GM12875 (cell line): Measurements from ENCODE around the gene MSANTD2.
"Not testable (repeated sequence)": the region's sequence is repeated elsewhere in the genome, so short reads cannot be mapped to it uniquely, and the experiment has no call there.

Source experiments
- H3K4me3 ChIP-seq: one replicate; pipeline ENCODE4 v1.5.1; 2011; ENCODE audit warnings: low read depth, low read length, control low read depth
- TF ChIP-seq, protein P1 (sequence below): IDR thresholded peaks from 2 replicates; pipeline ENCODE4 v1.5.1; 2011; ENCODE audit warnings: low read depth, mild to moderate bottlenecking, control low read depth, inconsistent platforms, low read length, moderate library complexity, borderline replicate concordance; ENCODE audit not compliant: insufficient read depth

MSANTD2 gene

DNA sequence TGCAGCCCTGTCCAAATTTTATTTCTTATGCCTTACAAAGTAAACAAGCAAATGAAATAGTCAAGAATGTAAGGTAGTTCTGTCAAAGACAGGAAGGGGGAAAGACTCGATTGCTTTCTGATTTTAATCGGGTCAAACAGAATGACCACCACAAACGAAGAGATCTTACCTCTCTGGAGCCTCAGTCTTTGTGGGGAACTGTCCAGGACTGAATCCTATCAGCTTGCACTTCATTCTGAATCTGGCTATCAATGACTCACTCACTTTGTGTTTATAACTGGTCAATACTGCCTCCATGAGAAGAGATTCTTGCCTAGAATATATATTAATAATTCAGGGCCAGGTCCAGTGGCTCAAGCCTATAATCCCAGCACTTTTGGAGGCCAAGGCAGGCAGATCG lies 17.2 kb downstream of the MSANTD2 start:
- TF ChIP-seq, protein P1, sequence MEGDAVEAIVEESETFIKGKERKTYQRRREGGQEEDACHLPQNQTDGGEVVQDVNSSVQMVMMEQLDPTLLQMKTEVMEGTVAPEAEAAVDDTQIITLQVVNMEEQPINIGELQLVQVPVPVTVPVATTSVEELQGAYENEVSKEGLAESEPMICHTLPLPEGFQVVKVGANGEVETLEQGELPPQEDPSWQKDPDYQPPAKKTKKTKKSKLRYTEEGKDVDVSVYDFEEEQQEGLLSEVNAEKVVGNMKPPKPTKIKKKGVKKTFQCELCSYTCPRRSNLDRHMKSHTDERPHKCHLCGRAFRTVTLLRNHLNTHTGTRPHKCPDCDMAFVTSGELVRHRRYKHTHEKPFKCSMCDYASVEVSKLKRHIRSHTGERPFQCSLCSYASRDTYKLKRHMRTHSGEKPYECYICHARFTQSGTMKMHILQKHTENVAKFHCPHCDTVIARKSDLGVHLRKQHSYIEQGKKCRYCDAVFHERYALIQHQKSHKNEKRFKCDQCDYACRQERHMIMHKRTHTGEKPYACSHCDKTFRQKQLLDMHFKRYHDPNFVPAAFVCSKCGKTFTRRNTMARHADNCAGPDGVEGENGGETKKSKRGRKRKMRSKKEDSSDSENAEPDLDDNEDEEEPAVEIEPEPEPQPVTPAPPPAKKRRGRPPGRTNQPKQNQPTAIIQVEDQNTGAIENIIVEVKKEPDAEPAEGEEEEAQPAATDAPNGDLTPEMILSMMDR, result no peak
- no peak overlapping the region for H3K4me3 ChIP-seq

DNA sequence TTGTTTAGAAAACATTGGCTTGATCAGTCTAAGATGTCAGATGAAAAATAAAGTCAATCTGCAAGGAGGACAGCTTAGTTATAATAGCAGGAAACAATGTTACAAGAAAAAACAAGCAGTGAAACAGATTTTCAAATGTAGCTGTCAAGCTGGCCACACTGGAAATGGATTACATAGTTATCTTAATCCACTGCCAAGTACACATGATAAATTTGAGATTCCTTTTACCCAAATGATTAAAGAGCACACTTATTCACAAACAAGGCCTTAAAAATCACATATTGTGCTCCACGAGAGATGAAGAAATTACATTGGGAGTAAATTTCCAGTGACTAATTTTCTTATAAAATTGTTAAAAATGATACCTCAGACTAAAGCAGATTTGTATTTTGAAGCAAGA lies 20.6 kb downstream of the MSANTD2 start:
- no peak overlapping the region for H3K4me3 ChIP-seq
- TF ChIP-seq, protein P1, result no peak

DNA sequence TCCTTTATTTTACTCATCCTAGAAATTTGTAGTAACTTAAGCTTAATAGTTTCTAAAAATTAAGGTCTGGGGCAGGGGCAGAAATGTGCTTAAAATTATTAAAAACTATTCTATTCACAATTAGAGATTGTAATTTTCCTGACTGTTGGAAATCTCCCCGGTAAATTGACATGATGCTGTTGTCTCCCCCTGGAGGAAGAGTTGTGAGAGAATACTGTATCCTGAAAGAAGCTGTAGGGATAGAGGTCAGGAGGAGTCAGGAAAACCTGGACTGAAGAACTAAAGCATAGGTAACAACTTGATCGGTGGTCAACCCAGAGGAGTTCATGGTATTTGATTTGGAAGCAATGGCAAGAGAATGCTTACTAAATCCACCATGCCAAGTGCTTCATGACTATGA lies 21.9 kb downstream of the MSANTD2 start:
- TF ChIP-seq, protein P1, result no peak

DNA sequence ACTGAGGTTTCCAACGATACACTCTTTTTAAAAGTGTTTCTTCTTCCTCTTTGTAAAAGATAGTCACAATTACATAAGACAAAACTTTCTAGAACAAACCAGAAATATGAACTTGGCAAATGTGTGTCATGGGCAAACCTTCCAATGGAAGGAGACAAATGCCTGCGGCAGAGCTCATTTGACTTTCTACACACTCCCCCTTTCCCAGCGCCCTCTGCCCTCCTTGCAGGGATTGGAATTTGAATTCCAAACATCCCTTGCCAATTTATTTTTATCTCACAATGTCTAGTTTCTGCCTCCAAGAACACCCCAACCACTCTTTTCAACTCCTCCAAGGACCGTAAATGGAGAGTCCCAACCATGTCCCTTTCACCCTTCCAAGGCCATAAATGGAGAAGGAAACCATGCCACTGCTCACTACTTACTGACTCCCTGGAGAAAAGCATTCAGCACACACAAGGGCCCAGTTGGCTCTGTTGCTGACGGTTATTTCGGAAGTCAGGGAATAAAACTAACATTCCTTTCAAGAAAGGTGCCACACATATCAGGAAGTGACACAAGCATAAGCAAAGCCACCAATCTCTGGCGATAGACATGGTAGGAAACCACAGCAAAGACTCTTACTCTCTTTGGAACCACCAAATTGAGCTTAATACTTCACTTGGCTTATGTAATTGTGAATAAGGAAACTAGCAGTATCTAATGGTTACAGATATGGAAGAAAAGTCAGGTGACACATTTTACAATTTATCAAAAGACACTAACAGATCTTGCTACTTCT lies 23.2 kb downstream of the MSANTD2 start:
- TF ChIP-seq, protein P1, result no peak

More for the DNA sequence above, 21.9 kb downstream of the MSANTD2 start:
- no peak overlapping the region for H3K4me3 ChIP-seq

DNA sequence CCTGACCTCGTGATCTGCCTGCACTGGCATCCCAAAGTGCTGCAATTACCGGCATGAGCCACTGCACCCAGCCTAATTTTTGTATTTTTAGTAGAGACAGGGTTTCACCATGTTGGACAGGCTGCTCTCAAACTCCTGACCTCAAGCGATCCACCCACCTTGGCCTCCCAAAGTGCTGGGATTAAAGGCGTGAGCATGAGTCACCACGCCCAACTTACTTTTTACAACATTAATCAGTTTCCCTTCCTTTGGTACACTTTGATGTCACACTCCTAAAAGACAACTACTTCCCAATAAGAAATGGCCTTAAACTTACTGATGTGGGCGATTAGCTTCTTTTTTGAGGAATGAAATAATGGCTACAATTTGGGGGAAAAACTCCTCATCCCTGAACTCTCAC lies 29.2 kb downstream of the MSANTD2 start:
- not testable (repeated sequence) for H3K4me3 ChIP-seq

More for the DNA sequence above, 23.2 kb downstream of the MSANTD2 start:
- no peak overlapping the region for H3K4me3 ChIP-seq

DNA sequence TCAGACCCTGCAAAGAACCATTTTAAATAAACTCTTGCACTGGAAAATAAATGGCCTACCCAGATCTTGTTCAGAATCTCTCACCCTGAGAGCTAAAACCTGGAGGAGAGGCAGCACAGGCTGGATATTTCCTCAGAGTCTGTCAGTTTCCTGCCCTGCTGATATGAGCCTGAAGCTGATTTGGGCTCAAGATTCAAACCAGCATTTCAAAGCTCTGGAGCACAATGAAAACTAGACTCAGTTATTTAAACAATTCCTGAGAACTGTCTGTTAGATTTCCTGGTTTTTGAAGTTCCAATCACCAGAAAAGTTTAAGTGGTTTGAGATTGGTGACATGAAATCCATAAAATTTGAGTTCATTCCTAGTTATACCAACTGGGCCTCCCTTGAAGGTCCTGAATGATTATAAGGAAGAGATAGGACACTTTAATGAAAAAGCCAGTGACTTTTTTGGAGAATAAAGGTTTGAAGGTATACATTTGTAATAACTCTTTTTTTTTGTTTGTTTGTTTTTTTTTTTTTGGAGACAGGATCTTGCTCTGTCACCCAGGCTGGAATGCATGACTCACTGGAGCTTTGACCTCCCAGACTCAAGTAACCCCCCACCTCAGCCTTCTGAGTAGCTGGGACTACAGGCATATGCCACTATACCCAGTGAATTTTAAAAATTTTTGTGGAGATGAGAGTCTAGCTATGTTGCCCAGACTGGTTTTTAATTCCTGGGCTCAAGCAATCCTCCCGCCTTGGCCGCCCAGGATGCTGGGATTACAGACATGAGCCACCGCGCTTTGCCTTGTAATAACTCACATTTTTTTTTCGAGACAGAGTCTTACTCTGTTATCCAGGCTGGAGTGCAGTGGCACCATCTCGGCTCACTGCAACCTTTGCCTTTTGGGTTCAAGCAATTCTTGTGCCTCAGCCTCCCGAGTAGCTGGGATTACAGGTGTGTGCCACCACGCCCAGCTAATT lies 30.1 kb downstream of the MSANTD2 start:
- H3K4me3 ChIP-seq, result no peak overlapping the region
- TF ChIP-seq, protein P1, result no peak

DNA sequence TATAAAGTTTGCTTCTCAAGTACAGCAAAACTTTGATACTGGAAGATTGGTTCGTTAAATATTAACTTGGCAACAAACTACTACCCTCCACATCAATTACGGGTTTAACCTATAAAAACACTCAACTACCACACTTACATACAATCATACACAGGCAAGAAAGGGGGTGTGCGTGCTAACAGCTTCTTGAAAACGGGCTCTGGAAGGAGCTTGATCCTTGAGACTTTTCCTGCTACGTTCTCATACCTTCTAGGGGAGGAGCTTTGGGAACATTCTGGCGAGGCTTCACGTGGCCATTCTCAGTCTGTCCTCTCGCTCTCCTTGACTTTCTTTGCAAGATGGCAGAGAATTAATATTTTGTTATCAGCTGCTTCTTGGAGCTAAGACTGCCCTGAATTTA lies 31.3 kb downstream of the MSANTD2 start:
- H3K4me3 ChIP-seq, result no peak overlapping the region
- TF ChIP-seq, protein P1, result no peak
